Ovary (tissue), 10 donors: Measurements from ENCODE around the gene DNAI1. TPM values are rescaled to one million over a fixed set of nuclear protein-coding genes. Genes with fewer than 3 reads are reported as not detected.

Experiments
- DNase-seq, 5 donors: peaks; one replicate each; pipeline ENCODE4 v3.0.0-alpha.2; 2019 to 2020
- H3K27ac ChIP-seq, 2 donors: fragments of 200-600 bp; one replicate each; pipeline versions ENCODE4 v1.5.1 to v1.8.0; 2019 to 2022
- H3K27me3 ChIP-seq: fragments of 200-600 bp; one replicate; pipeline ENCODE4 v1.8.0; 2022
- H3K36me3 ChIP-seq: fragments of 200-600 bp; sonication (generic); one replicate; pipeline ENCODE4 v1.5.1; 2019
- H3K4me1 ChIP-seq: one replicate; pipeline ENCODE4 v1.8.1; 2013; ENCODE audit warnings: mild to moderate bottlenecking, moderate library complexity; ENCODE audit not compliant: insufficient read depth
- H3K4me3 ChIP-seq: fragments of 200-600 bp; sonication (generic); one replicate; pipeline ENCODE4 v1.5.1; 2017
- H3K9me3 ChIP-seq, 2 donors: fragments of 200-600 bp in 1 of 2; sonication (generic) in 1 of 2; one replicate each; pipeline versions ENCODE4 v1.5.1 to v1.8.1; 2013 to 2019; ENCODE audit warnings: mild to moderate bottlenecking in 1 of 2, moderate library complexity in 1 of 2
- EP300 ChIP-seq: sonication (generic); formaldehyde crosslinking; IDR thresholded peaks from one replicate; pipeline ENCODE4 v1.6.1; 2017; ENCODE audit warnings: antibody characterized with exemption
- POLR2A ChIP-seq: fragments of 450-650 bp; IDR thresholded peaks from one replicate; pipeline ENCODE4 v1.6.1; 2017; ENCODE audit warnings: antibody characterized with exemption, mild to moderate bottlenecking, moderate library complexity
- WGBS, 3 donors: extraction: QIAGEN DNeasy Blood & Tissue Kit in 1 of 3; methylation state at CpG; one replicate each; pipeline versions ENCODE4 v1.1.5 to v1.1.7; 2013 to 2017; 5-methylcytosine and 5-hydroxymethylcytosine counted together
- intact Hi-C, 4 donors: fragments of 100-400 bp; cut with DNase I; formaldehyde crosslinking; loops; one replicate each; pipeline versions ENCODE4 v1.11.0 to v1.15.1; 2022 to 2023
- long read RNA-seq, 3 donors: library from polyadenylated mRNA in 2 of 3; unstranded in 2 of 3; transcript quantifications; one replicate each; pipeline ENCODE4 v2.0.0 and lab custom pipeline, GENCODE V29; 2021 to 2026
- polyA plus RNA-seq, 2 donors: library from polyadenylated mRNA; stranded (reverse); fragments of 200-250 nt in 1 of 2; fragments of 350-450 nt in 1 of 2; fragmentation: Illumina TruSeq in 1 of 2; extraction: RNeasy Lipid Tissue Mini Kit (QIAGEN cat#74804) in 1 of 2; gene quantifications; one replicate each; pipeline ENCODE4 v1.2.3, GENCODE V29; 2013 to 2014
- total RNA-seq, 7 donors: library from RNA; depleted of rRNA in 2 of 7; stranded (reverse); fragments of >200 nt in 2 of 7; fragmentation: NEBNext Ultra II Directional in 3 of 7; extraction: Animal tissue kit (Norgen Biotek cat#: 25700) in 3 of 7; gene quantifications; one replicate each; pipeline versions ENCODE4 v1.1.0 to v1.2.4, GENCODE V29; 2016 to 2023
- TF ChIP-seq, protein P1 (sequence below), 3 donors: fragments of 450-650 bp in 2 of 3; fragments of 200-600 bp in 1 of 3; IDR thresholded peaks; one replicate each; pipeline versions ENCODE4 v1.5.1 to v1.8.0; 2016 to 2022; ENCODE audit warnings: antibody characterized with exemption in 3 of 3, mild to moderate bottlenecking in 1 of 3
- donor health status: DM: no; HTN: no; CAD: no; lungs with moderate emphysema.
- donor health status: DM: no; HTN: no; CAD: no.
- donor health status: Bipolar disorder and iron deficiency.
- donor health status: DM: yes; HTN: yes; CAD: no.
- donor health status: DM: no; HTN: no; CAD: no.
- donor health status: DM: yes; HTN: yes; CAD: no.

Gene DNAI1
- total RNA-seq: 10 to 100 TPM in 1 of 7 donors, 1 to 10 TPM in 4, not detected in 2; 1.5 to 26.1 (median 2.0) TPM
- under 1 TPM in 1 of 2 donors, not detected in 1; 0.10 TPM for polyA plus RNA-seq
- long read RNA-seq, donor 1: 0 reads
- long read RNA-seq, donor 2: 0 reads
- long read RNA-seq, donor 3, partial matches to known transcripts: 1 of 3 reads
- long read RNA-seq, donor 3, other reads (novel, unspliced or antisense): 2 of 3 reads

DNA sequence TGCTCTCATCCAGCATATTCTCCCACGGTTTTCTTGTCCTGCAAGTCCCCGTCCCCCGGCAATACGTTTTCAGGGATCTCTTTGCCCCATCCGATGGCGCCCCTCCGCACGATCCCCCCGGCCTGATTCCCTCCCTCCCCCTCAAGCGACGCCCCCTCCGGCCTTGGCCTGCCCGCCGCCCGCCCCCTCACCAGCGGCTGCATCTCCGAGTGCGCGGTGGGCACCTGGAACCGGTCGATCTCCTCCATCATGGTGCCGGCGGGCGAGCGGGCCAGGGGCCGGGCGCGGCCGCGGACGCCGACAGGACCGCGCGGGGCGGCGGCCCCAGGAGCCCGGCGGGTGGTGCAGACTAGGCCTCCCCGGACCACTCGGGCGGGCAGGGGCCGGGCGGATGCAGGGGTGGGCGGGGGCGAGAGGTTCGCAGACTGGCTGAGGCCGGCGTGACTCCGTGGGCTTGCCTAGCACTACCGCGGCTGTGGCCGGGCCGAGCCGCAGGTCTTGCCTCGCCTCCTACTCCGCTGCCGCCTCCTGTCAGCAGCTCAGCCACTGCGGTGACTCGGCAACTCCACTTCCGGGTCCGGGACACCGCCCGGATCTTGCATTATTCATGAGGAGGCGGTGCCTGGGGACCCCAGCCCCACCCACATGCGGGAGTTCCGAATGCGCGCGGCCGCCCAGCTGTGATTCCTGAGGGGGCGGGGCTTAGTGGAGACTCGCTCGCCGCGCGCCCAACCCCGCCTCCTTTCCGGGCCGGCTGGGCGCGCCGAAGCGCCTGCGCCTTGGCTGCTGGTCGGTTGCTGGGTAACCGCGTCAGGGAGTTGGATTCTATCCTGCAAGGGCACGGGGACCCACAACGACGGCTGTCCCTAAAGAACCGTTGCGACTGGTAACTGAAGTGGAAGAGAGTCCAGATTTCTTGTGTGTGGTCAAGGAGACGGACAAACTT is at the start of gene DNAI1, which contains the start of gene FAM219A:
Gene DNAI1, plus strand, starts transcription at position 793 of the 946 bp plus-strand sequence. CDS start 201 bp downstream, outside the sequence.
Gene FAM219A, minus strand, starts transcription at position 558 of the 946 bp plus-strand sequence. Its CDS starts 307 bp downstream, at position 251.
- Histone ChIP-seq H3K36me3 (no peaks in the 10 kb centered on the region), H3K9me3 (no peaks in the 10 kb centered on the region), H3K4me1 (peaks cover 5% of the 10 kb centered on the region), H3K27ac (peak within 1 kb of the TSS; percentile 16 to 48), H3K27me3 (no peaks in the 10 kb centered on the region), H3K4me3 (peak within 1 kb of the TSS; percentile 80)
- intact Hi-C loops: no loop called here
- TF ChIP-seq POLR2A (peak; percentile 76), EP300 (no peak)
- peak; percentile 98 to 99 (median 99) for DNase-seq
- WGBS, 3 donors: 0% methylated on average over 55 to 94 of the region's 94 CpGs

DNA sequence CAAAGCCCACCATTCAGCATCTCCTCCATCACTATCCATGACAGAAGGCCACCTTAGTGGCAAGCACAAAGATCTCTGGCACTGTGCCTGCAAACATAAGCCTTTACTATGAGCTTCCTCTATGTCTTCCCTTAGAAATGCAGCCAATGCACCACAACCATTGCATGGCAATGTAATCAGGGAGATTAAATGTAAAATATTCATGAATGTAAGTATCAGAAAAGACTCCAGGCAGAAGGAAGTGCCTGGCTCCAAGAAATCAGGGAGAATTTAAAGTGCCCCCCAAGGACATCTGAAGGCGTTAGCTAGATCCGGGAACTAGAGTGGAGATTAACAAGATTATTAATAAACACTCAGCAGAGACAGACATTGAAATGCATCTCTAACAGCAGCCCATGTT is 49.5 kb upstream of the DNAI1 start:
- DNase-seq: no peak
- H3K27ac ChIP-seq: no peak overlapping the region
- no peaks in the 10 kb centered on the region for H3K9me3 ChIP-seq
- no peak for TF ChIP-seq POLR2A
- no peaks in the 10 kb centered on the region for H3K4me1 ChIP-seq
- H3K36me3 ChIP-seq: no peaks in the 10 kb centered on the region
- intact Hi-C loops: loop anchor here in 3 of 4 donors (5.0 to 10.0 kb wide), 4 partner anchors 96 to 196 kb away; no protein-coding TSS in a partner anchor
- no peak overlapping the region for H3K4me3 ChIP-seq
- H3K27me3 ChIP-seq: no peaks in the 10 kb centered on the region
- WGBS, 3 donors: 68 to 77% (median 72%) methylated on average over 2 of the region's 2 CpGs

DNA sequence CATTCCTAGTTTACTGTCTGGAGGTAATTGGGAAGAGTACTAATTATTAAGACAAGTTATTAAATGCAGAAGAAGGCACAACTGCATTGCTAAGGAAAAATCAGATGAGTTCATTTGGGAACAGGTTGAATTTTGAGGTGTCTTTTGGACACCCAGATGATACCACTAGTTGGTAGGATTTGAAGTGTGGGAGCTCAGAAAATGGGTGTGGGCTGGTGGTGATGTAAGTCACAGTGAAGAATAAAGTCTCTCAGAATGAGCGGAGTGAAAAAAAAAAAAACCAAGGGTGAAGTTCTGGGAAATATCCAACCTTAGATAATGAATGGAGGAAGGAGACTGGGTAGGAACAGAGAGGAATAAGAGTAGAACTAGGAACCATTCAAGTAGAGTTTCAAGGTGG is 46.3 kb upstream of the DNAI1 start:
- WGBS, 3 donors: 43 to 97% (median 53%) methylated on average over 1 of the region's 1 CpG
- Histone ChIP-seq H3K4me1 (no peaks in the 10 kb centered on the region), H3K4me3 (no peak overlapping the region), H3K27ac (no peak overlapping the region), H3K36me3 (no peaks in the 10 kb centered on the region), H3K27me3 (no peaks in the 10 kb centered on the region), H3K9me3 (no peaks in the 10 kb centered on the region)
- TF ChIP-seq, protein P1, sequence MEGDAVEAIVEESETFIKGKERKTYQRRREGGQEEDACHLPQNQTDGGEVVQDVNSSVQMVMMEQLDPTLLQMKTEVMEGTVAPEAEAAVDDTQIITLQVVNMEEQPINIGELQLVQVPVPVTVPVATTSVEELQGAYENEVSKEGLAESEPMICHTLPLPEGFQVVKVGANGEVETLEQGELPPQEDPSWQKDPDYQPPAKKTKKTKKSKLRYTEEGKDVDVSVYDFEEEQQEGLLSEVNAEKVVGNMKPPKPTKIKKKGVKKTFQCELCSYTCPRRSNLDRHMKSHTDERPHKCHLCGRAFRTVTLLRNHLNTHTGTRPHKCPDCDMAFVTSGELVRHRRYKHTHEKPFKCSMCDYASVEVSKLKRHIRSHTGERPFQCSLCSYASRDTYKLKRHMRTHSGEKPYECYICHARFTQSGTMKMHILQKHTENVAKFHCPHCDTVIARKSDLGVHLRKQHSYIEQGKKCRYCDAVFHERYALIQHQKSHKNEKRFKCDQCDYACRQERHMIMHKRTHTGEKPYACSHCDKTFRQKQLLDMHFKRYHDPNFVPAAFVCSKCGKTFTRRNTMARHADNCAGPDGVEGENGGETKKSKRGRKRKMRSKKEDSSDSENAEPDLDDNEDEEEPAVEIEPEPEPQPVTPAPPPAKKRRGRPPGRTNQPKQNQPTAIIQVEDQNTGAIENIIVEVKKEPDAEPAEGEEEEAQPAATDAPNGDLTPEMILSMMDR (IDR thresholded peaks at IDR 0.05): no peak
- TF ChIP-seq EP300 (no peak), POLR2A (no peak)
- intact Hi-C loops: loop anchor here in 1 of 4 donors (5.0 kb wide), 1 partner anchor 90 kb away; no protein-coding TSS in a partner anchor
- no peak for DNase-seq

DNA sequence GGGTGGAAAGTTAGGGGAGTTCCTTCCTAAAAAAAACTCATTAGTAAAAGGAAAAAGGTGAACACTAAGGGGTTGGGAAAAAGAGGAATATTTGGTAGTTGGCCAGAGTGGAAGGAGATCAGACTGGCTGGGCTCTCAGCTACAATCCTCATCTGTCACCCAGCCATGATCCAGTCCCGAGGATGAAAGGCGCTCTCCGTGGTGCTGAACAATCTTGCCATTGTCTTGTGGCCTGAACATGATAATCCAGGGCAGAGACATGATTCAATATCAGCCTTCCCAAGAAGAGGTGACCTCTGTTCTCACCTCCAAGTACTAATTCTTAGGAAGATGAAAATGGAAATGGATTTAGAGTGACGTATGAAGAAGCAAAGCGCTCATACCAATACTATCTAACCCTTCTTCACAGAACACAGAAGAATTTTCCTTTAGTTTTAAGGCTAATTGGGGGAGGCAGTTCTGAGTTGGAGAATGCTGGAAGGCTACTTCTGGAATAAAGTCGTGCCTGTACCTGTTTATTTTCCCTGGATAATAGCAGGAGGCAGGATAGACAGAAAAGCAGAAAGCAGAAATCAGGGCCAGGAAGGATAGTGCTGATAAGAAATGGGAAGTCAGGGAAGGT is 45.3 kb upstream of the DNAI1 start:
- 14 to 19% (median 17%) methylated on average over 6 of the region's 6 CpGs for WGBS, 3 donors
- intact Hi-C loops: loop anchor here in 1 of 4 donors (5.0 kb wide), 1 partner anchor 89 kb away; no protein-coding TSS in a partner anchor
- Histone ChIP-seq H3K27me3 (no peaks in the 10 kb centered on the region), H3K27ac (no peak overlapping the region), H3K9me3 (no peaks in the 10 kb centered on the region), H3K4me3 (no peak overlapping the region), H3K4me1 (no peaks in the 10 kb centered on the region), H3K36me3 (no peaks in the 10 kb centered on the region)
- DNase-seq: peak; percentile 32 to 64 (median 53)
- TF ChIP-seq, protein P1 (IDR thresholded peaks at IDR 0.05): no peak

DNA sequence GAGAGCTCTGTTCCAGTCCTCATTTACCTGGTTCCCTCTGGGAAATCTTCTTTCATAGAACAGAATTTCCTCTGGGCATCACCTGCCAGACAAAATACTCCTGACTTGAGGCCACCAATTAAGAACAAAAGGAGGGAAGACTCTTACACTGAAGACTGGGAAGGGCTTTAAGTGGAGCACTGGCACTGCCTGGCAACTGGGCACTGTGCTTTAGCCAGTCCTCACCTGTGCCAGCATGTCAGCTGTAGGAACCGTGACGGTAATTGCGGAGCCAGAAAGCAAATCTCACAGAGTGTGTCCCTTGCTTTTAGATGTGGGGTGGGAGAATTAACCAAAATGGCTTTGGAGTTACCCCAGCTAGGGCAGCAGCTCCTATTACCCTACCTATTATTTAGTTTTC is 40.9 kb upstream of the DNAI1 start:
- Histone ChIP-seq H3K9me3 (no peaks in the 10 kb centered on the region), H3K4me1 (no peaks in the 10 kb centered on the region), H3K4me3 (no peak overlapping the region), H3K27me3 (no peaks in the 10 kb centered on the region), H3K27ac (no peak overlapping the region), H3K36me3 (no peaks in the 10 kb centered on the region)
- intact Hi-C loops: no loop called here
- WGBS, 3 donors: 94 to 95% (median 95%) methylated on average over 3 of the region's 3 CpGs
- no peak for DNase-seq
- TF ChIP-seq POLR2A: no peak
- TF ChIP-seq EP300: no peak
- TF ChIP-seq, protein P1 (IDR thresholded peaks at IDR 0.05): no peak
